HG03108 (cell line): ENCODE results near the gene CCDC63.
"Not testable (repeated sequence)": the region's sequence is repeated elsewhere in the genome, so short reads cannot be mapped to it uniquely, and the experiment has no call there.

Experiments
- ATAC-seq: cut with Tn5 transposase; IDR thresholded peaks from one replicate; pipeline ENCODE4 v1.9.1; 2021; ENCODE audit warnings: moderate library complexity; ENCODE audit not compliant: unreplicated experiment

Gene CCDC63

DNA sequence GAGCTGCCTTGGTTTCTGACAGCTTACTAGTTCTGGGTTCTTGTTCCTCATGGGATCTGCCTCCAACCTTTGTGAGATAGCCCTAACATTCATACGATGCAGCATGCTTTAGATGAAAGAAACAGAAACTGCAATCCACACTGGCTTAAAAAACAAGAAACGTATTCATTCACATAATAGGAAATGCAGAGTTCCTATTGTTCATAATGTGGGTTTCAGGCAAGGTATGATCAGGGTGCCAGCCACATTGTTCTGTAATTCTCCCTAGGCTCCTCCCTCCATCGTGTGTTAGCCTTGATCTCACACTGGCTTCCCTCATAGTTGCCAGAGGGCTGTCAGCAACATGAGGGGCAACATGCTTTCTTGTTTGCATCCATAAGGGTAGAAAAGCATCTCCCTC lies 2.7 kb upstream of the CCDC63 start:
- no peak for ATAC-seq

DNA sequence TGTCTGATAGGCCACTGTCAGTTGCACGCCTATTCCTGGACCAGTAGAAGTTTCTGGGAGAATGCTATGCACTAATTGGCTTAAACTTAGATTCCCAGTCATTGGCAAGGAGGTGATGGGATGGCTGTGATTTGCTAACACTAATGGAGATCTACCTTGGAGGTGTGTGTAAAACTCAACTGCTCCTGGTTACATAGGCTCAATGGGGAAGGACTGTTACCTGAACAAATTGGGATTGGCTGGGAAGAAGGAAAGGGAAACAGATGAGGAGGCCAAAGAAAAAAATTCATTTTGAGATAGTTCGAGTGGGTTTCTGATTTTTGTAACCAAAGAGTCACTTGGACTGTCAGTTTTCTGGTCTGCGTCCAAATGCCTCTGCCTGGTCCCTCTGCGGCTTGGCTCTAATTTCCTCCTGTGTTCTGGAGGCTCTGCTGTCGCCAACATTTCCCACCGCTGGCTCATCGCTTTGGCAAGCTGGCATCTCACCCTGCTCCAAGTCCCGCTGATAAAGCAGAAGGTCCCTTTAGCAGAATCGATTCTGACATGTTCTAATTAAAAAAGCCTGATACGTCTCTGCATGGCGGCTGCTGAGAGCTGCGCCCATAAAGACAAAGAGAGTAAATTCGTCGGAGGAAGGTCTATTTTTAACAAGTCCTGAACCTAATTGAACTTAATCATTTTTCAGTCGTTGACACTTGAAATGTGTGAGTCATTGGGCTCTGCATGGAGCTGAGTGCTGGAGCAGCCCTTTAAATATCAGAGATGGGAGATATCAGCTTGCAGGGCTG lies 2.0 kb upstream of the CCDC63 start:
- ATAC-seq: no peak

DNA sequence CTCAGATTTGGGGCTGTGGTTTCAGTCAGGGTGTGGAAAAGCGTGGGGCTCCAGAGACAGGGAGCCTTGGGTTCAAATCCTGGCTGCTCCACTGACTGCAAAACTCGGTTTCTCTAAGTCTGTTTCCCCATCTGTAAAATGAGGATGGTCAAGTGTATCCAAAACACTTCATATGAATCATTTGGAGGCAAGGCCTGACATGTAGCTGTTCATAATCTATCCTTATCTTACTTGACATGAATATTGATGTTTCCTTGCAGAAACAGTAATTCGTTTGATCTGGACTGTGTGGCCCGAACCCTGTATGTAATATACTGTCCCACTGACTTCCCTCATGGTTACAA lies 1.5 kb upstream of the CCDC63 start:
- no peak for ATAC-seq

DNA sequence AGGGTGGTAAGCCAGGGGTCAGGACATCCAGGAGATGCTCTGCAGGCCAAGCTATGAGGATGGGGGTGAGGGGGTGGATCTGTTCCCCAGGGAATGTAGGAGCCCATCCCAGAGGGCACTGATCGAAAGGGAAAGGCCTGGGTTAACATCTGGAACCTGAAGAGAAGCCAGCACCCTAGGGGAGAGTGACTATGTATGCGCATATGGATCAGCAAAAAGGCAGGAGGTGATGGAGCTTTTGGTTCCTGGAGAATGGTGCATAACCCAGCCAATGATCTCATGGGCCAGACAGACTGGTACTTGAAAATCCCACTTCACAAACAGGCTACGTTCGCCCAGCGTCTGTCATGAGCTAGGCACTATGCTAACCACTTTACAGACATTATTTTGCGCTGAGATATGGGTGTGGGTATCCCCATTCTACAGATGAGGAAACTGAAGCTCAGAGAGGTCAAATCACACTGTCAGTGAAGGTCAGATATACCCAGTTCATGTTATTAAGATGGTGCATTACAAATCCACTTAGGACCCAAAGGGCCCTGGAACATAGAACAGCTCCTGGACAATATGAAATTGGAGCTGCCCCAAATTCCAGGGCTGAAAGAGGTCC lies 1.6 kb downstream of the CCDC63 start:
- ATAC-seq: no peak

DNA sequence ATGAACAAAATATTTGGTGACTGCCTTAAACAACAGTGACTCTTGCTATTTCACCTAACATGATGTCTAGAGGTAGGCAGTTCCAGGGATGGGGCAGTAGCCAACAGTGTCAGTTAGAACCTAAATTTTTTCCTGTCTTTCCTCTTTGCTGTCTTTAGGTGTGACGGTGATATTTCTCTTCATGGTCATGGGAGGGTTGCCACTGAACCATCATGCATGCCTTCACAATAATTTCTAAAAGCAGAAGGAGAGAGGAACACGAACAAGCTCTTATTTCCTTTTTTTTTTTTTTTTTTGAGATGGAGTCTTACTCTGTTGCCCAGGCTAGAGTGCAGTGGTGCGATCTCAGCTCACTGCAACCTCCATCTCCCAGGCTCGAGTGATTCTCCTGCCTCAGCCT lies 2.4 kb downstream of the CCDC63 start:
- ATAC-seq: no peak

DNA sequence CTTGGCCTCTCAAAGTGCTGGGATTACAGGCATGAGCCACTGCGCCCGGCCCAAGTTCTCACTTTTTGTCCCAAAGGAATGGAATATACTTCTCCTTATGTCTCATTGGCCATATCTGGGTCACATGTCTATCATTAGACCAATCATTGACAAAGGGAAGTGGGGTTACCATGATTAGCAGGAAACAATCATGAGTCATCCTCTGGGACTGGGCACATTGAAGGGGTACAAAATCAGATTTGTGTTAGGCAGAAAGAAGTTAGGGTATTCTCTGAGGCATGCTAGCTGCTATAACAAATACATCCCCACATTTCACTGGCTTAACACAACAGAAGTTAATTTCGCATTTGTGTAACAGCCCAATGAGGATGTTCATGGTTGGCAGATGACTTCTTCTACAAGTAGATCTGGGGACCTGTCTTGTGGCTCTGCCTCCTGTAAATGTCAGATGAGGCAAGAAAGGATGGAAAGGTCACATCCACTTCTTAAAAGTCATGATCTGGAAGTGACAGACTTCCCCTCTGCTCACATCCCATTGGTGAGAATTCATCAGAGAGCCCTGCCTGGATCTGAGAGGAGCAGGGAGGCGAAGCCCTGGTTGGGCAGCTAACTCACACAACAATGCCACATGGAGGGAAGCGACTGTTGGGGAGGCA lies 3.1 kb downstream of the CCDC63 start:
- ATAC-seq: no peak

DNA sequence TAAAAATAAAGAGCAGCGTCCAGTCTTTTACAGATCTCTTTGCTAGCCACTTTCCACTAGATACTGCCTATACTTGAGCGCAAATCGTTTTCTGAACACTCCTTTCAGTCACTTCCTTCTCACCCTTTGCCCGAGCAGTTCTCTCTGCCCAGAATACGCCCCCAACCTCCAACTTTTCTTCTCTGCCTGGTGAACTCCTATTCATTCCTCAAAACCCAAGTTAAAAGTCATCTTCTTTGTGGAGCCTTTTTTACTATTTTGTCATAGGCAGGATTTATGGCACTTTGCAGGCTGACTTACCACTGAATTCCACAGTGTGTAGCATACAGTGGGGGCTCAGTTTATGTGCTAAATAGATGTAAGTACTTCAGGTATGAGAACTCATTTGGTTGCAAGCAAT lies 4.0 kb downstream of the CCDC63 start:
- ATAC-seq: no peak

DNA sequence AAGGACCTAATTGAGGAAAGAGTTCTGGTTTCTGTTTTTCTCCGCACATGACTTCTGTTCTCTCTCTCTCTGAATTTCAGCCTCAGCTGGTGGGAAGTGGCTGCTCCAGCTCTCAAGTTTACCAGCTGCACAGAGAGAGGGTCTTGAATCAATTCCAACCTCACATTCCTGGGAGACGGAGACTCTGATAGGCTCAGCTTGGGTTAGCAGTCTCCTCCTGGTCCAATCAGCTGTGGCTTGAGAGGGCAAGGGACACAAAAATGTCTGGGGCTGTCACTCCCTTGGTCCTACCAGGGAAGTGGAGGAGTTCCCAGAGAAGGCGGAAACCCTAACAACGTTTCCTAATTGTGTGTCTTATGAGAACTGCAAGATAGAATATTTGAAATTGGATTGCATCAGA lies 7.0 kb downstream of the CCDC63 start:
- no peak for ATAC-seq

DNA sequence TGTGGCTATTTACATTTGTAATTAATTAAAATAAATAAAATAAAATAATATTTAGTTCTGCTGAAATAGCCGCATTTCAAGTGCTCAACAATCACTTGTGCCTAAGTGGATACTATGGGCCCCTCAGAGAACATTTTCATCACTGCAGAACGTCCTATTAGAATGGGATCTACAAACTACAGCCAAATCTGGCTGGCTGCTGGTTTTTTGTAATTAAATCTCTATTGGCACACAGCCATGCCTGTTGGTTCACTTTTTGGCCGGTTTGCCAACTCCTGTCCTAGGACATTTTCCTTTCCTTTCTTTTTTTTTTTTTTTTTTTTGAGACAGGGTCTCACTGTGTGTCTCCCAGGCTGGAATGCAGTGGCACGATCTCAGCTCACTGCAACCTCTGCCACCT lies 9.8 kb downstream of the CCDC63 start:
- no peak for ATAC-seq

DNA sequence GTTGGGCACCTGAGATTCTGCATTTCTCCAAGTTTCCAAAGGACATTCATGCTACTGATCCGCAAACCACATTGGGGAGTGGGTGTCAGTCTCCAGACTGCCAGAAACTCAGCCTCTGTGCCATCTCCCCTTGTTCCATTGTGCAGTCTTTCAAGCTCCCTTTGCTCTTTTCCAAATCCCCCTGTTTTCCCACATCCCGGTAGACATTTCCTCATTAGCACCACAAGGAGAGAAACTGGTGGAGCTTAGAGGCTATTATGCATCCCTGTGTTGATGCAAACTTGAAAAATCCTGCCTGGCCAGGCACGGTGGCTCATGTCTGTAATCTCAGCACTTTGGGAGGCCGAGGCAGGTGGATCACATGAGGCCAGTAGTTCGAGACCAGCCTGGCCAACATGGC lies 10.7 kb downstream of the CCDC63 start:
- ATAC-seq: no peak

DNA sequence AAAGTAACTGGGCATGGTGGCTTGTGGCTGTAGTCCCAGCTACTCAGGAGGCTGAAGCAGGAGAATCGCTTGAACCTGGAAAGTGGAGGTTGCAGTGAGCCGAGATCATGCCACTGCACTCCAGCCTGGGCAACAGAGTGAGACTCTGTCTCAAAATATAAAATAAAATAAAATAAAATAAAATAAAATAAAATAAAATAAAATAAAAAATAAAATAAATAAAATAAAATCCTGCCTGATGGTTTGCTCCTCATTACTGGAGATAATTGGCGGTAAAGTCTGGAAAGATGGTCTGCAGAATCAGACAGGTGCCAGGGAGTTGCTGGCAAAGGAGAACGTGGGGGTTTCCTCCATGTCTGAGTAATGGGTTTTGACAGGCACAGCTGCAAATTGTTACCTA lies 11.2 kb downstream of the CCDC63 start:
- ATAC-seq: not testable (repeated sequence)

DNA sequence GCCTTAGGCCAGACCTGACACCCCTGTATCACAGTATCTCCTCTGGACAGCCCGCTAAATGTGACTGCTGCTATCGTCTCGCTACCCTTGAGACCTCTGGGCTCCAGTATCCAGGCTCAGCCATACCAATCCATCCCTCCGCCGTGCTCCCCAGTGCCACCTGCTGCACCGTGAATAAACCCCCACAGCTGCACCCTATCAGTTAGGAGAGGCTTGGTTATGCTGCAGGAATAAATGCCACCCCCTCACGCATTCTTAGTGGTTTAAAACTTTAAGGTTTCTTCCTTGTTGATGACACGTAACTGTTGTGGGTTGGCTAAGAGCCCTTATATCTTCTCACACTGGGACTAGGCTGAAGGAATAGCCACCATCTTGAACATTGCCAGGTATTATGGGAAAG lies 12.1 kb downstream of the CCDC63 start:
- ATAC-seq: no peak

DNA sequence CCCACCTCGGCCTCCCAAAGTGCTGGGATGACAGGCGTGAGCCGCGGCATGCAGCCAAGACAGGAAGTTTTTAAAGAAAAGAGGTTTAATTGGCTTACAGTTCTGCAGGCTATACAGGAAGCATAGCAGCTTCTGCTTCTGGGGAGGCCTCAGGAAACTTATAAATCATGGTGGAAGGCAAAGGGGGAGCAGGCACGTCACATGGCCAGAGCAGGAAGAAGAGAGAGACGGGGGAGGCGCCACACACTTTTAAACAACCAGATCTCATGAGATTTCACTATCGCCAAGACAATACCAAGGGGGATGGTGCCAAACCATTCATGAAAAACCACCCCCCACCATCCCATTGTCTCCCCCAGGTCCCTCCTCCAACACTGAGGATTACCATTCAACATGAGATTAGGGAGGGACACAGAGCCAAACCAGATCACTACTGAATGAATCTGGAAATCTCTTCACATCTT lies 14.1 kb downstream of the CCDC63 start:
- ATAC-seq: no peak

DNA sequence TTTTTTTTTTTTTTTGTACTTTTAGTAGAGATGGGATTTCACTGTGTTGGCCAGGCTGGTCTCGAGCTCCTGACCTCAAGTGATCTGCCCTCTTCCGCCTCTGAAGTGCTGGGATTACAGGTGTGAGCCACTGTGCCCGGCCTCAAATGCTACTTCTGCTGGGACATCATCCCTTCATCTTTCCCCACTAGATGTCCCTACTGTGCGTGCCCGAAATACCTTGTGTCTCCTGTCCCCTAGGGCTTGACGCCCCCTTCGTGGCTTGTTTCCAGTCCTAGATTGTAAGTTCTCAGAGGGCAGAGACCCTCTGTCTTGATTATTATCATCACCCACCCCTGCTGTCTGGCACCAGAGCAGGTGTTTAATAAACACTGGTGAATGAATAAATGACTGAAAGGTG lies 14.9 kb downstream of the CCDC63 start:
- no peak for ATAC-seq

DNA sequence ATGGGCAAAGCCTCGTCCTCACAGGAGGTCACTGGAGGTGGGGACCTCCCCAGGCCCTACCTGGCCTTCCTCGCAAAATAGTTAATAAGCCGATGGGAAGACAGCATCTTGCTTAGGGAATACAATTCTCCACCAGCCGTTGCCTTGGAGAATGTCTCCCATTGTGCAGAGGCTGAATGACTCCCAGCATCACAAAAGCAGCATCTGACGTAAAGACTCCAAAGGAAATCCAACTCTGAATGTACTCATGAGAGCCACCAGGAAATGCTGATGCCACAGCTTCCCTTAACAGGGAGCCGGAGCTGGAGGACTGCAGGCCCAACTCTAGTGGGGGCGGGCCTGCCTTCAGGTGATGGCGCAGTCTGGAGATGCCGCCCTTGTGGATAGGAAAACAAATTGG lies 15.5 kb downstream of the CCDC63 start:
- ATAC-seq: no peak

DNA sequence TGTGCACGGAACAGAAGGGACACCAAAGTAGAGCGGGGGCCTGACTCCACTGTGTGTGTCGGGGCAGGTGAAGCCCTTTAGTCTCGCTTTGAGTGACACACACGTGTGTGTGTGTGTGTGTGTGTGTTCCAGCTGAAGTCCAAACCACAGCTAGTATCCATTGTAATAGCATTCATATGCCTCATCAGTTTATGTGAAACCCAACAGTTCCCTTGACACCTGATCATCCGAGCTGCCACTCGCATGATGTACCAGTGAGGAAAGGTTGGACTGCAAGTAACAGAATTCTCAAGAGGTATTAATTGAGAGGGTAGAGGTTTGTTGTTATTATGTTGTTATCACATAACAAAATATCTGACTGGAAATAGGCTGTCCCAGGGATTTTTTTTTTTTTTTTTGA lies 16.4 kb downstream of the CCDC63 start:
- no peak for ATAC-seq

DNA sequence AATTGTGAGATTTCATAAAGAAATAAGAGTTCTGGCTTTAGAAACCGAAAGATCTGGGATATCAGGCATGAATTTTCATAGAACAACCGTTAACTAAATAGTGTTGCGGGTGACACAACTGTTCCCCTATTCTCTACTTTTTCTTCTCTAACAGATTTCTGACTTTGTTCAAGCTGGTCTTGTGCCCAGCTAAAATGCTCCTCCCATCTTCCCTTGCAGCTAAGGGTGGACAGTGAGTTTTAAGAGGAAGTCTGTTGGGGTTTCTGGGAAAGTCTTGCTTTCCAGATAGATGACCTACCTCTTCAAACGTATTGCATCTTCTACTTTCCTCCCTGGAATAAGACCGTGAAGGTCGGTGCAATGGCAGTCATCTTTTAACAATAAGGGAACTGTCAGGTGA lies 18.7 kb downstream of the CCDC63 start:
- no peak for ATAC-seq

DNA sequence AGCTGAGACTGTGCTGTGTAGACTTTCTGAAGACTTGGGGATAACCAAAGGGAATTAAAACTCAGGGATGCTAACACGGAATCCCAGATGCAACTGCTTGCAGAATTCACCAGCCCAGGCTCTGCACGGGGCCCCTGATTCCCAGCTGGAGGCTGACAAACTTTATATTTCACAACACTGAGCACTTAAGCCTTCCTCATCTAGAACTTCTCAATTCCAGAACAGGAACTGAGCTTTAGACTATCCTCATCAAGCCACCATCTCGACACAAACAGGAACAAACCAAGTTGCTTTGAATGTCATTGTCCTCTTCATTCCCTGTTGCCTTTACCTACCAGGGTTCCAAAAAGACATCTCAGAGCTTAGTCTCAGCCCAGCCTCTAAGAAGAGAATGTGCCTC lies 22.2 kb downstream of the CCDC63 start:
- ATAC-seq: no peak

DNA sequence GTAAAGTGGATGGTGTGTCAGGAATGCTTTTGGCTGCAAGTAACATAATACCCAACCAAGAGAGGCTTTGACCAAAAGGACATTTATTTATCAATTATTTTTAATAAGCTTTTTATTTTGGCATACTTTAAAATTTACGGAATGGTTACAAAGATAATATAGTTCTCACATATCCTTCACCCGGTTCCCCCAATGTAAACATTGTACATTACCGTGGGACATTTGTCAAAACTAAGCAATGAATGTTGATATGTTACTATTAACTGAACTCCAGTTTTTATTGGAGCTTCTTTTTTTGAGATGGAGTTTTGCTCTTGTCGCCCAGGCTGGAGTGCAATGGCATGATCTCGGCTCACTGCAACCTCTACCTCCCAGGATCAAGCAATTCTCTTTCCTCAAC lies 23.0 kb downstream of the CCDC63 start:
- ATAC-seq: no peak

DNA sequence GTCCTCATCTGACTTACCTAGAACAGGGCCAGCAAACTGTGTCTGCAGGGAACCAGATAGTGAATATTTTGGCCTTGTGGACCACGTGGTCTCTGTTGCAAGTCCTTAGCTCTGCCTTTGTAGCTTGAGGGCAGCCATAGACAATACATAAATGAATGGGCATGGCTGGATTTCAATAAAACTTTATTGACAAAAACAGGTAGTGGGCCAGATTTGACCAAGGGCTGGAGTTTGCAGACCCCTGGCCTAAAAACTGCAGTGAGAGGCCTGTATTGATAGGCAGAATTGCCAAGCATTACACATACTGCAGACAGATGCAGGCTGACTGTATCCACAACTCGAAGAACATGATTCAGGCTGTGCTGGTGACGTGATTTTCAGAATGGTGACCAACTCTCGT lies 25.3 kb downstream of the CCDC63 start:
- ATAC-seq: no peak

DNA sequence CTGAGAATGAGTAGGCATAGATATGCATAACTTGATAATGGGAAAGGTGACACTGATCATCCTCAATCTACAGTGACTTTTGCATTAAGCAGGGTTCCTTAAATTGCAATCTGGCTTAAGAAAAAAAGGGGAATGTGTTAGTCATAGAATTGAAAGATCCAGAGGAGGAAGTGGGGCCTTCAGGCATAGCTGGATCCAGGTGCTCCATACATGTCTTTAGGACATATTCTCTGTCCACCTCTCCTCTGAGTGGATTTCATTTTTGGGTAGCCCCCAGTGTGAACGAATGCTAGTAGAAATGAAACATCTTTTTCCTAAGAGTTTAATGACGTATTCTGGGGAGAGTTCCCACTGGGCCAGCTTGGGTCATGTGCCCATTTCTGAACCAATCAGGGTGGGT lies 27.6 kb downstream of the CCDC63 start:
- ATAC-seq: no peak

DNA sequence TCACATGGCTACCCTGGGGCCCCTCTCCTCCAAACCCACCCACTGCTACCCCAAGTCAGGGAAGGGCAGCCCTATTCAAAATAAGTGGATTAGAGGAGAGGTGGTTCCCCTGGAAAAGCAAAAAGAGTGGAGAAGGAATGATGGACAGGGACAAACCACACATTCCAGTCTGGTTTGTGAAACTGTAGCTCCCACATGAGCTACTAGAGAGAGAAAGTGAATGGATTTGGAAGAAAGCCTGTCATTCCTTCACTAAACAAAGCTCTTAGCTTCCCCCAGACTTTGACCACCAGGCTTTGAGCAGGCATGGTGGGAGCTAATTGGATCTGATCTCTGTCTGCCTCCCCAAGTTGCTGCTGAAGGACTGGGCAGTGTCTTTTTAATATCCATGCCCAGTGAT lies 28.0 kb downstream of the CCDC63 start:
- ATAC-seq: no peak
